ENCODE data around the gene HRH2.
"Not testable (repeated sequence)": the region's sequence is repeated elsewhere in the genome, so short reads cannot be mapped to it uniquely, and the experiment has no call there.

HRH2 gene

DNA sequence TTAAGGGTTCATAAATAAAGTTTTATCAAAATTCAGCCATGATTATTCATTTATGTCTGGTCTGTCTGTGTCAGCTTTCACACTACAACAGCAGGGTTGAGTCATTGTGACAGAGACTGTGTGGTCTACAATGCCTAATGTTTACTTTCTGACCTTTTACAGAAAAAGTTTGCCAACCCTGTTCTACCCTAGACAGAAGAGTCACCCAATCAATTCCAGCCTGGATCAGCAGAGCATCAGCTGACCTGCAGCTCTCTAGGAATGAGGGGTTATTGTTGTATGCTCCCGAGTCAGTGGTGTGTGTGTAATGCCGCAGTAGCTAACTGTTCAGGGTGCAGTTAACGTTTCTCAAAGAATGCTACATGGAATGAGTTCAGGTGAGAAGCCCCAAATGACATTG is 87.3 kb downstream of the HRH2 start:
- no peak for DNase-seq

DNA sequence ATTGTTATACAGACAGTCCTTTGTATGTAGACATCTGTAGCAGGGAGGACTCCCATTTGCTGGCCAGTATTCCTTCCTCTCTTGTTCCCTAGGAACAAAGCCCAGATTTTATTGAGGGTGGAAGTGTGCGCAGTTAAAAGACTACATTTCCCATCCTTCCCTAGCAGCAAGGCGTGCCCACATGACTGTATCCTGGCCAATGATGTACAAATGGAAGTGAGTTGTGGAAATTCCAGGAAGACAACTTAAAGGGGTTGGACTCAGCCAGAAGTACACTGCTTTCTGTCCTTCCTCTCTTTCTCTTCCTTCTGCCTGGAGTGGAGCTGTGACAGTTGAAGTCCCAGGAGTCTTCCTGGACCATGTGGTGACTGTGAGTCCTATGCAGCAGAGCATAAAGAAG is 89.0 kb downstream of the HRH2 start:
- no peak for DNase-seq

DNA sequence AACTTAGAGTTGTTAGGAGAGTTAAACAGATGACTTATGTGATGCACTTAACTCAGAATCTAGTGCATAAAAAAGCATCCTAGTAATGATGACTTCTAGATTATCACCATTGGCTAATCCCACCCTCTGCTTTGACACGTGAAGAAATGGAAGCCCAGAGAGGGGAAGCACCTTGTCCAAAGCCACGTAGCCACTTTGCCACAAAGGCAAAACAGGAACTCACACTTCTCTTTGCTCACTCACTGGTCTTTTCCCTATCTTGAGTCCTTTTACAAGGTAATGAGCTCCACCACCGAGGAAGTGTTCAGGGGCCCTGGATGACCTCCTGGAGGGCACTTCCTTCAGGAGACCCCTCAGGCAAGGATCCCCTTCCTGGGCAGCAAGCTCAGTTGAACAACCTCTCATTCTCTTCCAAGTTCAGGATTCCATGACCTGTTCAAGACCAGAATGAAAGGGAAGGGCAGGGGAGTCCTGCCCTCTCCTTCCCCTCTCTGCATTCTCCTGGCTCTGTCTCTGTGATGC is 89.7 kb downstream of the HRH2 start:
- DNase-seq = no peak

DNA sequence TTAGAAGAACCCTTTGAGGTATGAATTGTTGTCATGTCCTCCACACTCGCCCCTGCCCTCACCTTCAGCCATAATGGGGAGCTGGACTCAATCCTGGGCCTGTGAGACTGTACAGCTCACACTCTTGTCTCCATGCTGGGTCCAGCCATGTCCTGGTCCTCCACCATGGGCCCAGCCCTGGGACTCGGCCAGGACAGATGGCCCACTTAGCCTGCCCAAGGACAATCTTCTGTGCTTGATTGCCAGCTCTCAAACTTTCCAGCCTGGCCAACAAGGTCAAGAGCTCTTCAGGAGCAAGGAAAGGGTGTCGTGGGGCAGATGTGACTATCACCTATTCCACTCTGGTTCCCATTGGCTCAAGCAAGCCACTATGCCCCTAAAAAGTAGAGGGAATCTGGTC is 90.8 kb downstream of the HRH2 start:
- no peak for DNase-seq

DNA sequence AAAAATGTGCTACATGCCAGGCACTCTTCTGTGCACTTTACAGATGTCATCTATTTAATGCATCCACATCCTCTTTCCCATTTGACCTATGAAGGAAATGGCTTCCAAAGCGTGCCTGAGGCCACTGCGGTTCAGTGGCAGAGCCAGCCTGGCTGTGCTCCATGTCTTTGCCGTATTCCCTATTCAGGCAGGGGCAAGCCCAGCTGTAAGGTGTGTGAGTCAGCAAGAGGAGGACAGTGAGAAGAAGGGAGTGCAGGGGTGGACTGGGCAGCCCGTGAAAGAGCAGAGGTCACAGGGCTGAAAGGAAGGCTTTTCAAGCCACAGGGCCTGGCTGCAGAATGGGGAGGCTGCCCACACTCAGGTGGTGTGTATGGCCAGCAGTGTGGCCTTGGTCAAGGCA is 91.7 kb downstream of the HRH2 start:
- no peak for DNase-seq

DNA sequence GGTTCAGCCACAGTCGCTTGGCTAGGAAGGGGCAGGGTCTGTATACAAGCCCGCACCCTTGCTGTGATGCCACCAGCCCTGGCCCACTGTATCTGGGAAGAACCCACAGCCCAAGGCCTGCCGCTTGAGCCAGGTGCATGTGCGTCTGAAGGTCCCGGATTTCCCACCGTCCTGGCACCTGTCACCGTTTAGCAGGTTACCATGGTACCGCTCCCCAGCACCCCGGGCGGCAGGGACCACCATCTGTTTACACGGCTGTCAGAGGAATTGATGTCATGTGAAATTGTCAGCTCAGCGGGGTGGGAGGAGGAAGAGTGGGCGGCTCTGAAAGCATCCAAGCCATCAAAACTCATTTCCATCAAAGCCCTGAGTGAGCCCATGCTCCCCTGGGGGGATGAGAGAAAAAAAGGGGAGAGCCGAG is 92.7 kb downstream of the HRH2 start:
- no peak for DNase-seq

DNA sequence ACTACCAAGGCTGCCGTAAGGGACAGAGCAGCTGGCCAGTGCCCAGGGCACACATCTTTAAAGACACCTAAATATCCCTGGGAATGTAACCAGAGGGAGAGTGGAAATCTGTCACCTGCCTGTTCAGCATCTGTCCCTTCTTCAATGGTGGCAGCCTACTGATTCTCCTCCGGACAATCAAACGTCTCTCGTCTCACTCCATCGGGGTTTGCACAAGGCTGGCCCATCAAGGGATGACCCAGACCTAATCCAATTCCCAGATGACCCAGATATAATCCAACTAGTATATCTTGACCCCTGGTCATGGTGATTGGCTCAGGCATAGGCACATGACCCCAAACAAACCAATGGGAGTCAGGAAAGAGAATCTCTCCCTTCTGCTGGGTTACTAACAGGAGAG is 93.5 kb downstream of the HRH2 start:
- no peak for DNase-seq

DNA sequence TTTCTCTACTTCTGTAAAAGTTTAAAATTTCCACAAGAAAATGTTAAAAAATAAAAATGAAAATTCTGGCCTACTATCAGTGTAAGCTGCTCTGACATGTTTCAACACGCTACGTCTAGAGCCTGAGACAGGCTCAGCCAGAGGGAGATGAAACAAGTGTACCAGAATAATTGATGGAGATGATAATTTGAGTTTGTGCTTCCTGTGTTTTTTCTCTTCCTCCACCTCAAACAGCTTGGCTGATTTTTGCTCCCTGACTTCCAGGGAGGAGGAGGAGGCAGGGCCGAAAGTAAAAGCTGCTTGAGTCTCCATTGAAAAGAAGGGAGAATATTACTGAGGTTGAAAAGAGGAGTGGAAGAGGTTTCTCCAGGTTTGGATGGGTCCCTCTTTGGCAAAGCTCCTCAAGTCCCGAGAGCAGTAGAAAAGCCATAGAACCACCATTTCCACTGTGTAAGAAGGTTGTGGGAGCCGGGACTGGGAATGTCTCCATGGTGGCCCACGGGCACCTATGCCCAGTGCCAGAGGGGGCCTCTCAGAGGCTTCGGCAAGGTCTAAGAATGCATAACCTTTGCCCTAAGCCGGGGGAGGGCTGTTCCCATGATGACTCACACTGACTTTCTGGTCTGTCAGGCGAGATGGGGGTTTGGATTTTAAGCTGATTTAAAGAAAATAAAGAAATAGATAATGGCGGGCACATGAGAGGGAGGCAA is 95.1 kb downstream of the HRH2 start:
- DNase-seq = no peak

DNA sequence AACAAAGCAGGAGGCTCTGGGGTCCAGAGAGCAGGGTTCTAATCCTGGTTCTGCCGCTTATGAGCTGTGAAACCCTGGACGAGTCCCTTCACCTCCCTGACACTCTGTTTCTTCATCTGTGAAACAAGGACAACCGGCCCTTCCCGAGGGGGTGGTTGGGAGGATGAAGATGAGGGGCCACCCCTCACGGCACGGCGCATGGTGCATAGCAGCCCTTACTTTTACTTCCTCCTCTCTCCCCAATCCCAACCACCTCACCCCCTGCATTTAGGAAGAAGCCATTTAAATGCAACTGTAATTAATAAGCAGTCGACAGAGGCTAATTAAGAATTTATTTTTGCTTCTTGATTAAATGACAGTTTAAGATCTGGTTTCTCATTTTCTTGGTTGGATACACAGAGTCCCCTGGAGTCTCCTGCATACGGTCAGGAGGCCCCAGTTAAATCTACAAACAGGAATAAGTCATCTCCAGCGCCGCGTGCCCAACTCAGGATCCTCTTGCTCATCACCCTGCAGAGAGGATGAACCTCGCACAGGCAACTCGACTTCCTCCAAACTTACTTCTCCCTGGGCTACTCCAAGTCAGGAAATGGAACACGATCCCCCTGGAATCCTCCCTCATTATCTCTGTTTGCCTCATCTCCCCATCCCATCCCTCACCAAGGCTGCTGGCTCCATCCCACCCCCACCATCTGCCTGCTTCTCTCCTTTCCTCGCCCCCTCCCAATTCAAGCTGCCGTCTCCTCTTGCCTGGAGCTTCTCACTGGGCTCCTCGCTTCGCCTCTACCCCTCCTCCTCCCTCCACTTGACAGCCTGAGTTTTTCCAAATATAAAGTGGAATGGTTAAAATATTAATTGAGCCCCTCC is 95.9 kb downstream of the HRH2 start:
- DNase-seq = no peak

DNA sequence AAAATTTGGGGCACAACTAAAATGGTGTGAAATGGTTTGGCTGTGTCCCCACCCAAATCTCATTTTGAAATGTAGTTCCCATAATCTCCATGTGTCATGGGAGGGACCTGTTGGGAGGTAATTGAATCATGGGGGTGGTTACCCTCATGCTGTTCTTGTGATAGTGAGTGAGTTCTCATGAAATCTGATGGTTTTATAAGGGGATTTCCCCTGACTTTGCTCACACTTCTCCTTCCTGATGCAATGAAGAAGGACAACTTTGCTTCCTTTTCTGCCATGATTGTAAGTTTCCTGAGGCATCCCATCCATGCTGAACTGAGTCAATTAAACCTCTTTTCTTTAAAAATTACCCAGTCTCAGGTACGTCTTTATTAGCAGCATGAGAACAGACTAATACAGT is 102.1 kb downstream of the HRH2 start:
- not testable (repeated sequence) for DNase-seq
